HG03196 (cell line): ENCODE measurements around the gene NPBWR2.

ENCODE experiments used
- ATAC-seq: cut with Tn5 transposase; IDR thresholded peaks from one replicate; pipeline ENCODE4 v1.9.1; 2021; ENCODE audit not compliant: unreplicated experiment

Gene NPBWR2

DNA sequence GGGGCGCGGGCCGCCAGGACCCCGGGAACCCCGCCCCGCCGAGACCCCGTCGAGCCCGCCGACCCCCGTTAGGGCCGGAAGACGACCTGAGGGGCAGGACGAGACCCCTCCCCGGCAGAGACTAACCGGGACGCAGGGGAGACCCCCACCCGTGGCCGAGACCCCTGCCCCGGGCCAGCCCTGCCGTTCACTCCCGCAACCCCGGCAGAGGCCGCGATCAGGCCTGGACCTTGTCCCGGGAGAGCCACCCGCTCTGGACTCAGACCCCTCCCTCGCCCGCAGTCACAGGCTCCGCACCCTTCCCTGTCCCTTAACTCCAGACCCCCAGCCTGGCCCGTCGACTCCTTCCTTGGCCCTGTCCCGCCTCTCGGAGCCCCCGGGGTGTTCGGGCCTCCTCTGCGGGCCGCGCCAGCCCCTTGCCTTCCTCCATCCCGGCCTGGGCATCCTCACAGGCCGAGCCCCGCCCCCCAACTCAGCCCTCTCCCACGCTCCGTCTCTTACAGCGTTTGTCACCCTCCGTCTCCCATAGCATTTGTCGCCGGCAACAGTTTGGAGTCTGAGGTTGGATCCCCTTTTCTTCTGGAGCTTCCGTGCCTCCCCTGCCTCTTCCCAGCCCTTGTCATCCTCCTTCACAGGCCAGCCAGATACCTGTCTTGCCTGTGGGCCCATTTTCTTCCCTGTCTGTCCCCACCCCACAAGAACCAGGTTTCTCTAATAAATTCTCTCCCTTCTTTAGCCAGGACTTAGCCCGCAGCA, 43.8 kb downstream of the NPBWR2 start:
- ATAC-seq = no peak

DNA sequence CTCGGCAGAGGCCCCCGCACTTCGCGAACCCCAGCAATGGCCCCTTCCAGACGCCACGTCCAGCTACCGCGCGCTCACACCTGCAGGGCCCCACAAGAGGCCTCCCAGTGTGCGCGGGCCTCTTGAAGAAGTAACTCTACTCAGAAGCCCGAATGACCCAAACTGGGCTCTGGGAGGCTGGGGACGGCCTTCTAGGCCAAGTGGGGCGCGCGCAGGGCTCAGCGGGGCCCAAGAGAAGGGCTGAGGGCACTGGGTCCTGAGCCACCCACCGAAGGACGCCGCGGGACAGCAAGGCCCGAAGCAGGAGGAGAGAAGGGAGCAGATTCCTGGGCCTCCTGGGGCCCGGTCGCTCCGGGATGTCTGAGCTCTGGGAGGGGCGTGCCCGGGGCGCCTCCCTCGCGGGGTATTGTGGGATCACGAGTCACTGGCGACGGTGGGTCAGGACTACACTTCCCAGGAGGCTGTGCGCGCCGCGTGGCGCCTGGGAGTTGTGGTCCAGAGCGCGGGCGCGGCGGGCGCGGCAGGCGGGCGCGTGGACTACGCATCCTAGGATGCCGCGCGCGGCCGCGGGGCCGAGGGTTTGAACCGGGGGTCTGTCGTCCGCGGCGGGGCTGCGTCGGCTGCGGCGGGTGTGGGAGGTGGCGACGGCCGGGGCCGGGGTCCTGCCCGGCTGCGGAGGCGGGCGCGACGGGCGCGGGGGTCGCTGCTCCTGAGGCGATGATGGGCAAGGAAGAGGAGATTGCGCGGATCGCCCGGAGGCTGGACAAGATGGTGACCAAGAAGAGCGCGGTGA, 44.6 kb downstream of the NPBWR2 start, which contains the start of gene TCEA2:
Gene TCEA2, plus strand, starts transcription at position 603 of the 793 bp plus-strand sequence. Its CDS starts 115 bp downstream, at position 718.
- peak; percentile 74 for ATAC-seq

DNA sequence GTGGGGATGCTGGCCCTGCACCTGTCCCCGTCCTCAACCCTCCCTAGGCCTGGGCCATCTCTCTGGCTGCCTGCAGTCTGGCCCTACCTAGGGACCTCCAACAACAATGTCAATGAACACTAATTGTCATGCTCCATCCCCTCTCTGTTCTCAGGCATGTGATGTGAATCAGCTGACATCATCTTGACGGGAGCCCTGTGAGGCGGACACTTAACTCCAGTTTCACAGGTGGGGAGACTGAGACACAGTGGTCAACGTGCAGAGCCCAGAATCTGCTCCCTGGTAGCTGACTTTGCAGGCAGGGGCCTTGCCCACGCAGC, 45.1 kb downstream of the NPBWR2 start:
- ATAC-seq = no peak

DNA sequence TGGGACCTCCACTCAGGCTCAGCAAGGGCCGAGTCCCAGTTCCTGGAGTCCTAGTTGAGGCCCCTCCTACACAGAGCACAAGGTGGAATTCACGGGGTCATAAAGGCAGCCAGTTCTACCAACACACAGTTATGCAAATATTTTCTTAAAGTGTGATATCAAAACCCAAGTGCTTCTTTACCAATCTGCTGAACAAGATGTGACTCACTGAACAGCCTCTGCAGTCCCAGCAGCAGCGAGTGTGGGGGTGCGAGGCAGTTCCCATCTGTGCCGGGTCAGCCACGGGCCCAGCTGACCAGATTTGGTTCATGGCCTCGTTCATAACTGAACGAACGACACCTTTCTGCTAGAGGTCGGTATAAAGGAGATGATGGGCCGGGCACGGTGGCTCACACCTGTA, 48.8 kb downstream of the NPBWR2 start:
- ATAC-seq = no peak

DNA sequence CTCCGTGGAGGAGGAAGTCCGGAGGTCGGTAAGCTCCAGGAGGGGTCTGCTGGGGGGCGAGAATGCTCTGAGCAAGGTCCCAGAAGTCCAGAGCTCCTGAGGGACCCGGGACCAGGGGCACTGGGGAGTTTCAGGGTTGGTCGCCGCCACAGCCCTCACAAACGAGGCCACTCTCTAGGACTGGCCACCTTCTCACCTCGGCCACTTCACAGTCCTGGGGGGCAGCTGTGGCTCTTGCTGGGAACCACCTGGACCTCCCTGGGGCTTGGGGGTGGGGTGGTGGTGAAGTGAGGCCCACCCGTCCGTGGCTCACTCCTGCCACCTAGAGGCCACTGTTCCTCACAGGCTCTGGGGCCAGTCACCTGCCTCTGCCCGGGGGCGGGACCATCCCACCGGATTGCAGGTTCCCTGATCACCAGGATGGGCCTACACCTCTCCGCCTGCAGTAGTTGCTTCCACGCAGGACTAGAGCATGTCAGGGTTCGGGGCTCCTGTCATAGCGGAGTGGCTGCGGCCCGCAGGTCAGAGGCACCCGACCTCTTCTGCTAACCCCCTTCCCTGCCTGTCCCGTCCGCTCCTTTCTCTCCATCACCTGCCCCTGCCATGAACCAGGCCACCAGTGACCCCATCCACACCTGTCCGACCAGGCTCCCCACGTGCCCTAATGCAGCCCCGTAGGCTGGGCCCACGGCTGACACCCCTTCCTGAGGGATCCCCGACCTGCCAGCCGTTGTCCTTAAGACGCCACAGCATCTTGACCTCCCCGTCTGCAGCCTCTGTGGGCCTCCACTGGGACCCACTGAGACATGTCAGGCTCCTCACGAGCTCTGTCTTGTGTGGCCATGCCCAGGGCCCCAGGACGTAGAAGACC, 49.5 kb downstream of the NPBWR2 start:
- ATAC-seq = no peak

DNA sequence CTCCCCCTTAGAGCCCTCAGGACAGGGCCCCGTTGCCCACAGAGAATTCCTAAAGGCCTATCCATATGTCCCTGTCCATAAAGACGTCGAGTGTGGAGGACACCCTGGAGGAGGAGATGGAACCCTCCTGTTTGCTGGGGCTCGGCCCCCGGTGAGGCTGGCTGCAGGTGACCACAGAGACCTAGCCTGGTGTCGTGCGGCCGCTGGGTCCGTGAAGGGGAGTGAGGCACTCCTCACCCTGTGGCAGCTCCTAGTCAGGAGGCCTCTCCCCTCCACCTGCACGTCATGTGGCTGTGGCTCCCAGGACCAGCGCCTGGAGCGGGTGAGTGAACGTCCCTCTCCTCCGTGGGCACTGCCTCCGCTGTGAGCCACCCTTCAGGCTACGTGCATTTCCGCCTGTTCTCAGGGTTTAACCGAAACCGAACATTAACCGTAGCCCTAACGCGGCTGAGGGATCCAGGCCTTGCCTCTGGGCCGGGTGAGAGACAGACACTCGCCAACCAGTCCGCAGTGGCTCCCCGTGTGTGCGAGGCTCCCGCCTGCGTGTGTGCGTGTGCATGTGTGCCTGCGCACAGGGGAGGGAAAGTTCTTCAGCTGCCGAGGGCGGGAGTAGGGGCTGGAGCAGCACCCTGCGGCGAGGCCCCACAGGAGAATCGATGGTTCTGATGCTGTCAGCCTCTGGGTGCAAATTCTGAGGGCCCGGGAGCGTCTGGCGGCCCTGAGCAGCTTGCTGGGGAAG, 50.3 kb downstream of the NPBWR2 start:
- no peak for ATAC-seq

DNA sequence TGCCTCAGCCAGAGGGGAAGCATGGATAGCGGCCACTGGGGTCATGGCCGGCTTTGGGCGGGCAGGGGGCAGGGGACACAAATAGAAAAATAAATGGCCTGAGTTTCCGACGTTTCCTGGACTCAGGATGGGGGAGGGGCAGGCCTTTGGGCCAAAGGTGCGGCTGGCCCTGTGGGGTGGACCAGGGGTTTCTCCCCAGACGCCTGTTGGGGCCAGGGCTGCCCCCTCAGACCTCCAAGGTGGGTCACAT, 50.8 kb downstream of the NPBWR2 start:
- ATAC-seq = no peak

DNA sequence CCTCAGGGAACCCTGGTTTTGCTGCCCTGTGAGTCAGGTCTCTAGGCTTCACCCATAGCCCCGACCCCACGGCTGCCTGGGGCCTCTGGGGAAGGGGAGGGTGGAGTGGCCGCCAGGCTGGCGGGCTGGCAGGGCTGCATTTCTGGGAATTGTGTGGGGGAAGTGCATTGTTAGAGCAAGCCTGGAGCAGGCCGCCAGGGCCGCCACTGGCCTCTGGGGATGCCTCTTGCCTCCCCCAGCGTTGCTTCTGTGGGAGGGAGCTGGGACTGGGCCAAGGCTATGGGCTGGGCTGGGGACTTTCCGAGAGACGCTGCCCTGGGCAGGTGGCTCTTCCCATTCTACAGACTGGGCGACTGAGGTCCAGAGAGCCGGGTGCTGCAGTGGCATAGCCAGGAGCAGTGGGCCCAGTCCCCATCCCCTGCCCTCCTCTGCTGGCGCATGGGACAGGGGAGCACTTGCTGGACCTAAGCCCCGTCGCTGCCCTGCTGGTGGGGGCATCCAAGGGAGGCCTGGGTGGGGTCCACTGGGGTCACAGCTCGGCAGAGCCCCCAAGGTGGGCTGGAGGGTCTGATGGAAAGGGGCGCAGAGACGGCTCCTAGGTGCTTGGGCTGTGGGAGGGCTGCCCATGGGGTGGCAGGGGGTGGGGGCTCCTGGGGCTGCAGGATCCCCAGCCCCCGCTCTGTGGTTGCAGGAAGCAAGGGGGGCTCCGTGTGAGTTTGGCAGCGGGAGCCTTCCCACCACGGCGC, 51.3 kb downstream of the NPBWR2 start:
- no peak for ATAC-seq

DNA sequence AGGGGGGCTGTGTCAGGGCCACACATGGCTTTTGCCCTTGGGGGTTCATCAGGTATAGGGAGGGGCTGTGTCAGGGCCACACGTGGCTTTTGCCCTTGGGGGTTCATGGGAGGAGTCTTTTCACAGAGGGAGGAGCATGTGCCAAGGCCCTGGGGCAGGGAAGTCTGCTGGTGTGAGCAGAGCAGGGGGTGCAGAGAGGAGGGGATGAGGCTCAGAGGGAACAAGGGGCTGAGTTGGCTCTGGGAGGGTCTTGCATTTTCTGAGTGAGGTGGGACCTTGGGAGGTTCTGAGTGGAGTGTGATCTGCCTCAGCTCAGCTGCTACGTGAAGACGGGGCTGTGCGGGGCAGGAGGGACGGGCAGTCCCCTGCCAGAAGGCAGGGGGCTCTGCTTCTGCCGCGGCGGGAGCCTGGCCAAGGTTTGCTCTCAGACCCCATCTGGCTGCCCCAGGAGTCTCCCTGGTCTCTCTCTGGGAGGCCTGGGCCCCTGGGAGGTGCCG, 51.9 kb downstream of the NPBWR2 start:
- no peak for ATAC-seq

DNA sequence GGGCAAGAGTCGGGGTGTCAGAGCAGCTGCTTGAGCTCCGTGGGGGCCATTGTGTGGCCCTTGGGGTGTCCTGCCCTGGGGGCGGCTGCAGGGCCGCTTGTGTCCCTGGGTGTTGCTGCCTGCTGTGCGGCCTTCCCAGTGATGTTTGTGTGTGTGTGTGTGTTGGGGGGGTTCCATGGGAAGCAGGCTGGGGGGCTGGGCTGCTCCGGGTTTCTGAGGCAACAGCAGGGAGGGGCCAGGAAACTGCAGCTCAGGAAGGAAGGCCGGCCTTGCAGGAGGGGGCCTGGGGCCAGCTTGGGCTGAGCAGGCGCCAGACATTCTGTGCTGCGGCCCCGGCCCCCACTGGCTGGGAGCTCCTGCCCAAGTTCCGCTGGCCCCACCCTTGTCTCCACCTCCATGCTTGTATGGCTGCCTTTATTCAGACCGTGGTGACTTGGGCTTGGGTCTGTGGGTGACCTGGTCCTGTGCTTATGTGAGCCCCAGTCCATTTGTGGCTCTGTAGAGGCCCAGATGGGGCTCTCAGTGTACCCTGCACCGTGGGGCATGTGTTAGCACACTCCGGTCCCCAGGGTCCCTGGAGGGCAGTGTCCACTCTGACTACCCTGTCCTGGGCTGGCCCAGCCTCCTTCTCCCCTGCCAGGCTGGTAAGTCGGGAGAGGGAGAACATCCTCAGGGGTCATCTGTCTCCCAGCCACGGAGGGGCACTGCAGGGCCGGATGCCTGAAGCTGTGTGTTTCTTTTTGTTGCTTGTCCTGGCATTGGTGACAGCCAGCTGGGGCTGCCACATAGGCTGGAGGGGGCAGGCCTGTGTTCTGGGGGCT, 53.3 kb downstream of the NPBWR2 start:
- no peak for ATAC-seq
